ENCODE results near the gene ZNF79.

ZNF79 gene

GRCh38 chr9:127423934-127424675 is at the start of gene ZNF79:
Gene ZNF79 (plus strand): TSS chr9:127424382. CDS start chr9:127424788, 406 bp downstream.
- DNase-seq = peak; percentile 90 to 93

GRCh38 chr9:127380479-127380878 is 43.7 kb upstream of the ZNF79 start:
- no peak for DNase-seq

- DNase-seq = no peak
Measured at GRCh38 chr9:127382541-127382940, 41.6 kb upstream of the ZNF79 start.

GRCh38 chr9:127384016-127384730 is 40.0 kb upstream of the ZNF79 start:
- DNase-seq = no peak

- no peak for DNase-seq
Measured at GRCh38 chr9:127384901-127385300, 39.3 kb upstream of the ZNF79 start.

- DNase-seq = no peak
Measured at GRCh38 chr9:127386249-127386648, 37.9 kb upstream of the ZNF79 start.

GRCh38 chr9:127386981-127387380 is 37.2 kb upstream of the ZNF79 start:
- no peak for DNase-seq

- peak; percentile 34 to 40 for DNase-seq
Measured at GRCh38 chr9:127388037-127388855, 35.9 kb upstream of the ZNF79 start.

GRCh38 chr9:127388856-127389238 is 35.3 kb upstream of the ZNF79 start:
- no peak for DNase-seq

GRCh38 chr9:127389381-127390247 is 34.6 kb upstream of the ZNF79 start:
- no peak for DNase-seq

GRCh38 chr9:127390248-127390545 is 34.0 kb upstream of the ZNF79 start:
- DNase-seq = no peak

- DNase-seq = no peak
Measured at GRCh38 chr9:127390563-127390962, 33.6 kb upstream of the ZNF79 start.

- no peak for DNase-seq
Measured at GRCh38 chr9:127392166-127392565, 32.0 kb upstream of the ZNF79 start.

GRCh38 chr9:127392976-127393375 is 31.2 kb upstream of the ZNF79 start:
- no peak for DNase-seq

GRCh38 chr9:127393645-127394044 is 30.5 kb upstream of the ZNF79 start:
- DNase-seq = no peak

- no peak for DNase-seq
Measured at GRCh38 chr9:127395497-127396252, 28.5 kb upstream of the ZNF79 start.

- no peak for DNase-seq
Measured at GRCh38 chr9:127396253-127396807, 27.9 kb upstream of the ZNF79 start.

GRCh38 chr9:127396808-127397645 is 27.2 kb upstream of the ZNF79 start, which contains the start of gene SLC2A8:
Gene SLC2A8 (plus strand): TSS chr9:127397169. CDS start chr9:127397231, 62 bp downstream.
- DNase-seq = no peak

GRCh38 chr9:127397646-127398274 is 26.4 kb upstream of the ZNF79 start:
- no peak for DNase-seq

- DNase-seq = no peak
Measured at GRCh38 chr9:127398275-127398647, 25.9 kb upstream of the ZNF79 start.

Measured in Kasumi-1 (cell line).